Fibroblast of lung (primary cell): ENCODE results near the gene KRTAP5-3.

Experiments
- CTCF ChIP-seq, 2 donors: IDR thresholded peaks in 1 of 2; conservative IDR thresholded peaks in 1 of 2; 1 replicate in 1 of 2; 2 replicates in 1 of 2; pipeline ENCODE4 v1.5.1; 2011 to 2012; ENCODE audit warnings: low read length in 2 of 2, control low read depth in 1 of 2, inconsistent platforms in 1 of 2, low read depth in 1 of 2, mild to moderate bottlenecking in 1 of 2
- EZH2 ChIP-seq: IDR thresholded peaks from 2 replicates; pipeline ENCODE4 v1.5.1; 2012; ENCODE audit warnings: low read length, control low read depth, mild to moderate bottlenecking; ENCODE audit errors: missing control alignments

DNA sequence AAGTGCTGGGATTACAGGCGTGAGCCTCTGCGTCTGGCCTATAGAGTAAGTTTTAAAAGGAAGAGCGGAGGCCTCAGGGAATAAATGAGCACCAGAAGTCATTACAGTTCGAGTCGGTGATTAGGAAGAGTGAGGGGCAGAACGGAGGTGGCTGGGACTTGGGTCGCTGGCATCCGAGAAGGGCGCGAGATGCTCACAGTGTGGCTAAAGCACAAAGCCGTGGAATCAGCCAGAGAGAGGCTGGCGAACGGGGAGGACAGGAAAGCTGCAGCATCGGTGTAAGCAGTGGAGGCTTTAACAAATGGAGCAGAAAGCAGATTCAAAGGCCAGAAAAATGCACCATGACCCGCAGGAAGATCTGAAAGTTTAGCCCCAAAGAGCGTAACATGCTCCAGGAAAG is 16.4 kb upstream of the KRTAP5-3 start:
- TF ChIP-seq CTCF (conservative IDR thresholded peaks at IDR 0.05 in 1 of 2, IDR thresholded peaks at IDR 0.05 in 1 of 2; ENCODE audit: low read depth in 1 of 2, low read length in 2 of 2) (no peak), EZH2 (no peak)
